Fibroblast of villous mesenchyme (primary cell): ENCODE data around the gene ZIC3. TPM values are rescaled to one million over a fixed set of nuclear protein-coding genes. Genes with fewer than 3 reads are reported as not detected.
A peak's percentile ranks its signal among the peaks of the same experiment; 100 is the strongest.

ENCODE experiments used
- DNase-seq: peaks from one replicate; pipeline ENCODE4 v3.0.0-alpha.2; 2010; ENCODE audit warnings: low read depth
- H3K4me3 ChIP-seq: 2 replicates; pipeline ENCODE4 v1.5.1; 2011; ENCODE audit warnings: low read depth, mild to moderate bottlenecking, low read length
- CTCF ChIP-seq: IDR thresholded peaks from 2 replicates; pipeline ENCODE4 v1.5.1; 2012; ENCODE audit warnings: low read depth, mild to moderate bottlenecking, low read length; ENCODE audit not compliant: insufficient read depth
- total RNA-seq: library from RNA; depleted of rRNA; stranded (reverse); fragments of >200 nt; gene quantifications from 2 replicates; pipeline ENCODE4 v1.2.3, GENCODE V29; 2012

The ZIC3 gene
- total RNA-seq = not detected in 2 replicates

GRCh38 chrX:137565921-137566745 is at the start of gene ZIC3:
TSS of gene ZIC3 (plus strand) at chrX:137566127. CDS start at chrX:137566692, 565 bp downstream.
- no peak for DNase-seq
- H3K4me3 ChIP-seq = peak within 1 kb of the TSS; percentile 25
- no peak for TF ChIP-seq CTCF

- H3K4me3 ChIP-seq = no peak overlapping the region
- no peak for TF ChIP-seq CTCF
- DNase-seq = no peak
Observed at GRCh38 chrX:137519459-137519858, 46.5 kb upstream of the ZIC3 start.

GRCh38 chrX:137545711-137546651 is 19.9 kb upstream of the ZIC3 start:
- TF ChIP-seq CTCF = no peak
- H3K4me3 ChIP-seq = no peak overlapping the region
- DNase-seq = no peak

- no peak for TF ChIP-seq CTCF
- no peak overlapping the region for H3K4me3 ChIP-seq
- no peak for DNase-seq
Observed at GRCh38 chrX:137547291-137547690, 18.6 kb upstream of the ZIC3 start.

GRCh38 chrX:137548261-137548660 is 17.7 kb upstream of the ZIC3 start:
- DNase-seq = no peak
- no peak for TF ChIP-seq CTCF
- H3K4me3 ChIP-seq = no peak overlapping the region

GRCh38 chrX:137549073-137549472 is 16.9 kb upstream of the ZIC3 start:
- no peak for DNase-seq
- H3K4me3 ChIP-seq = no peak overlapping the region
- no peak for TF ChIP-seq CTCF
